SIG-M5 treated with dmso at 0.1 percent for 504 hours (cell line): ENCODE measurements around the gene CRADD.

Source experiments
- DNase-seq: peaks from one replicate; lab custom pipeline; 2025; ENCODE audit not compliant: unreplicated experiment; lab: John Stamatoyannopoulos, UW

CRADD gene

DNA sequence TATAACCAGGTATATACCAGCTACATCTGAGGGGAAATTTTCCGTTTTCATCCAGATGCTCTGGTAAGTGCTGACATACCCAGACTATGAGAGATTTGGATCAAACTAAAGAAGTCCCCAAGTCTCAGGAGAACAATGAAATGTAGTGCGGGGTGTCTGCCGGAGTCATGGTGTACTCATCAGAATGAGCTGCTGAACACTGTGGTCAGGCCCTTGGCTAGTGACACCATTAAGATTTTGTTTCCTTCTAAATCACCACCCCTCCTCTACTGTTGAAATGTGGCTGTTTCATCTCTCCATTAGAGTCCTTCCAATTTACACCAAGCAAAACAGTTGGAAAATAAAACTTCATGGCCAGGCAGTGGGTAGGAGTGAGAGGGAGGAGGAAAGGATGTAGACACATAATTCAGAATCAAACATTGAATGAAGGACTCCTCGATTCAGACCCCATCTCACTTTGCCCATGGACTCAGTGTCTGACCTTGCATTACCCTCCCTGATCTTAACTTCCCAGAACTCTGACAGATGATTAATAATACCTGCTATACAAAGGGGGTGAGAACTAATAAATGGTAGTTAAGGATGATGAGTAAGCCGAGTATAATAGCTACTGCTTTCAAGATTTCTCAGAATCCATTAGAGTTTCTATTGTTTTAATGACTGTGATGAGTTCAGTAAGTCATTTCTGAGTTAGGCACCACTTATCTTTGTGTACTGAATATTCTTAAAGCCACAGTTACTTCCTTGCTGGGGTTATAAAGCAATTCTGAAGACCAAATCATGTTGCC is 127.4 kb downstream of the CRADD start:
- no peak for DNase-seq

DNA sequence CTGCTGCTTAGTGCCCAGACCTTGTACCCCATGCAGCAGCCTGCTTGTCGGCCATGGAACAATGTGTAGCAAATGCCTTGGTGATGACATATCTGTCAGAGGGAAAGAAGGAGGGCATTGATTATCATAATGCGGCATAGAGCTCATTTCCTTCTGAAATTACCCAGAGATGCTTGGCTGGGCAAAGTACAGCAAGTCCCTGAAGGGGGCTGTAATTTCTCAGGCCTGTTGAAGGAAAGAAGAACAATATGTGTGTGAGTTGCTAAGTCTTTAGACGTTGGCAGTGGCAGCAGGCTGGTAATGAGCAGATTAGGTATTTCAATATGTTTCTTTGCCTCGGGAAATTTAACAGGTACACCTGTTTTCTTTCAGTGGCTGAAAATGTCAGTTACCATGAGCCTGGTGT is 128.6 kb downstream of the CRADD start:
- no peak for DNase-seq

DNA sequence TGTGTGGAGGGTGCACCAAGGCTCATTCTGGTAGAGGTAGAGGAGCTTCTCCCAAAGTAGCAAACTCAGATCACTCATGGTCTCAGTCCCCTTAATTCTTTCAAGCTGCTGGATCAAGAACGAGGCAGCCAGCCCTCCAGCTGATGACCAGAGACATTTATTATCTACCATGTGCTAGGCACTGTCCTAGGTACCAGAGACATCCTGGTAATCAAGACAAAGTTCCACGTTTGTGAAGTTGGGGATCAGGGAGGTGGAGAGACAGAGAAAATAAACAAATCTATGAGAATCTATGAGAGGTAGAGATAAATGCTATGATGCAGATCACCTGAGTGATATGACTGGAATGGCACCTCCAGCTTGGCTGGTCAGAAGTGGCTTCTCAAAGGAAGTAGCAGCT is 130.2 kb downstream of the CRADD start:
- no peak for DNase-seq

DNA sequence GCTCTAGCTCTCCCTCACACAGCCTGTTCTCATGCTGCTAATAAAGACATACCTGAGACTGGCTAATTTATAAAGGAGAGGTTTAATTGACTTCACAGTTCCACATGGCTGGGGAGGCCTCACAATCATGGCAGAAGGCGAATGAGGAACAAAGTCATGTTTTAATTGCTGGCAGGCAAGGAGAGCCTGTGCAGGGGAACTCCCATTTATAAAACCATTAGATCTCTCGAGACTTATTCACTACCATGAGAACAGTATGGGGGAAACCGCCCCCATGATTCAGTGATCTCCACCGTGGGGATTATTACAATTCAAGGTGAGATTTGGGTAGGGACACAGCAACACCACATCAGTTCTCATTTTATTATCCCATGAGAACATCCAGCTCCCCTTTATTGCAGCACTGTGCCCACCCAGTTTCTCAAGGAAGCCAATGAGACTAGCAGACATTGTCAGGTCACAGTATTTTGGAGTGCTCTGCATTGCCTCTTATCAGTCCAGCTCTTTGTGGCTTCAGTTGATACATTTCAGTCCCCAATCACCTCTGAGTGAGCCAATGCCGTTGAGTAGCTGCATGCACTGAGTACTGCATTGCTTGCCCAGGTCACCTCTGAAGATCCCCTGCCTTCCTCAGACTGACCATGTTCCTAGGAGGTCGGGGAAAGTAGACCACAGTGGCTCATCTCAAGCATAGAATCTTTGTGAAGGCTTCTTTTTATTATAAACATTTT is 131.2 kb downstream of the CRADD start:
- no peak for DNase-seq

DNA sequence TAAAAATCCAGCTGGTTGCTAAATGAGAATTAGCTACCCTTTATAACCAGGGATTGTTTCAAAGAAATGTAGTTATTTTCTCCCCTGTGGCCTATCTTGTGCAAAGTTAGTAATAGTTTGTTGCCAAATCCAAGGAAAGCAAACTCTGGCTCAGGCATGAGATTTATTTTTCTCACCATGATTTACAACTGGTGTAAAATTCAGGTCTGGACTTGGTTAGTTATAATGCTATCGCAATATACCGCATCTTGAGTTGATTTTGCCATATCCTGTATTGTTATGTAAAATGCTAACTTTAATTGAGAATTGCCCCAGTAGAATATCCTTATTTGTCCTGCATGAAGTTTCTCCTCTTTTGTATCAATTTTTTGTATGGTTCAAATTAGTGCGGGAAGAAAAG is 135.5 kb downstream of the CRADD start:
- DNase-seq: no peak

DNA sequence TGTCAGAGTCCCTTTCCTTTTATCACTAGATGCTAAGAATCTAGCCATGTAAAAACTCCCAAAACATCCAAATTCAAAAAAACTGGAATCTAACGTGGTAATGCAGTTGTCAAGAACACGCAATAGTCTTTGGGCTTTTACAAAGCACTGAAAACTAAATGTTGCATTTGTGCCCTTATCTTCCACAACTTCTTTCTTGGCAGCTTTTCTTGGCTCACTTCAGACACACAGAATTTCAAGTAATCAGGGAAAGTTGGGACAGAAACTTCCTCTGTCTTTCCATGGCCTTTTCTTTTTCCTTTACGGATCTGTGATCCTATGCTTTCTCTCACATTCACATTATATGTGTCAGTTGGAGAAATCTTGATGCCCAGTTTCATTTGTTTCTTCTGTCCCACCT is 136.0 kb downstream of the CRADD start:
- no peak for DNase-seq

DNA sequence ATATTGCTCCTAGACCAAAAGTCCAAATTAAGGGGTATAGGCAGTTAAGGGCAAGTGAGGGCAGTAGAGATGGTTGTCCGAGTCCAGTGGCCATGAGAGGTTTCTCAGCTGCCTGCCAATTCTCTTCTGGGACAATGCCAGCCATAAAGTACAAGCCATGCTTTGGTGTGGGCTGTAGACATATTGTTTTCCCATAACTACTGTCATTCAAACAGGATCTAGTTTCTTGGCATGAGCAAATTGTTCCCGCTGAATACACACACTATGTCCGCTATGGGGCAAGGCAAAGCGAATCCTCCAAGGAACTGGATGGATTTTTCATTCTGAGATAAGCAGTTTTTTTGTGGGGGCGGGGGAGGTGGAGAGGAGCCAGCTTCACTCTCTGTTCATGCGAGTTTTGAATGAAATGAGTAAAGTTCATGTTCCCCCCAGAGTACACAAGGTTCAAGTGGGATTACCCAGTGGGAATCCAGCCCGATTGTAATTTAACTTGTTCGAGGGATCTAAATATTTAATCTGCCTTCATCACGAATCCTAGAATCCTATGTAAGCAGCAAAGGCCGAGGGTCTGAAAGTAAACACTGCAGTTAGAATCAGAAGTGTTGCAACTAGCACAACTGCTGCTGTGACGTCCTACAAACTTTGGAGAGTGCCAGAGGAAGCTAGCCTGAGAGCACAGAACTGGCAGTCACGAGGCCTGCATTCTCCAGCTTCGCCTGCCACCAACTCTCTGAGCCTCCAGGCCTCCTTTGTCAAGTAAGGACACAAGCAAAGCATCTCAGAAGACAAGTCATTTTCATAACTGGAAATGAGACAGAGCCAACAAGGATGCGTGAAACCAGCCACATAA is 137.0 kb downstream of the CRADD start:
- no peak for DNase-seq

DNA sequence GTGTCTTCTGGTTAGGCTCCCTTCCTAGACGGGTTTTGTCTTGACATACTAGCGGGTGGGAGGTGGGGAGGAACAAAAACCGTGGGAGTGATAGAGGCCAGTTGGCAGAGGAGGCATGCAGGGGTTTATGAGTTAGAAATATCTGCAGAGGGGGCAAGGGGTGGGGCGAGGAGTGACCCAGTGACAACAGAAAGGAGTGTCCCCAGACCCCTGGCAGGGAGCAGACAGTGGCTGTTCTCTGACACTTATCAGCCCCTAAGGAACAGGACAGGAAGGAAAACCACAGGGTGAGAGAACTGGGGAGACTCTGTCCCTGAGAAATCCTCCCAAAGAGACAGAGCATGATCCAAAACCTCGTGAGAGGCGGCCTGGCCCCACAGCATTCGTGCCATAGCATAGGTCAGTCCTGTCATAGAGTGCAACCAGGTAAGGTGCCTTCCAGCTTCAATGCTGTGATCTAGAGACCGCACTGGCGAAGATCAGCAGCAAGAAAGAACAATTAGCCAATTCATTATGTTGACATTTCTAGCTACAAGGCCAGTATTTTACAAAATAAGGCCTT is 141.4 kb downstream of the CRADD start:
- DNase-seq: no peak

DNA sequence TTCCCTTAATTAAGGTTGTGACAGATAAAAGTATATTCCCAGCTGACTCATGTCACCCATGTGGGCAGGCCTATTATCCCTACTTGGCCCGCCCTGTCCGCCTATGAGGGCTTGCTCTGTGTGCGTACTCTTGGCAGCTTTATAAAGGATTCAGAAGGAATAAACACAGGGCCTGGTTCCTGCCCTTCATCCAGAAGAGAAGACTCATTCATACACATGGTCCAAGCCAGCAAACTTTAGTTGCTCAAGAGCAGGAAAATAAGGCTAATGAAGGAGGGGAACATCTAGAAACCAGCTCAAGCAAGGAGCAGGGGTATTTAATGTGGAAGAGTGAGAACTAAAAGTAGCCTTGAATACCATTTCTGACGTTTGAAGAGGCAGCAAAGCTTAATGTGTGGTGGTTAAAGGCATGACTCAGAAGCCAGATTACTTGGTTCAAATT is 141.9 kb downstream of the CRADD start:
- no peak for DNase-seq

DNA sequence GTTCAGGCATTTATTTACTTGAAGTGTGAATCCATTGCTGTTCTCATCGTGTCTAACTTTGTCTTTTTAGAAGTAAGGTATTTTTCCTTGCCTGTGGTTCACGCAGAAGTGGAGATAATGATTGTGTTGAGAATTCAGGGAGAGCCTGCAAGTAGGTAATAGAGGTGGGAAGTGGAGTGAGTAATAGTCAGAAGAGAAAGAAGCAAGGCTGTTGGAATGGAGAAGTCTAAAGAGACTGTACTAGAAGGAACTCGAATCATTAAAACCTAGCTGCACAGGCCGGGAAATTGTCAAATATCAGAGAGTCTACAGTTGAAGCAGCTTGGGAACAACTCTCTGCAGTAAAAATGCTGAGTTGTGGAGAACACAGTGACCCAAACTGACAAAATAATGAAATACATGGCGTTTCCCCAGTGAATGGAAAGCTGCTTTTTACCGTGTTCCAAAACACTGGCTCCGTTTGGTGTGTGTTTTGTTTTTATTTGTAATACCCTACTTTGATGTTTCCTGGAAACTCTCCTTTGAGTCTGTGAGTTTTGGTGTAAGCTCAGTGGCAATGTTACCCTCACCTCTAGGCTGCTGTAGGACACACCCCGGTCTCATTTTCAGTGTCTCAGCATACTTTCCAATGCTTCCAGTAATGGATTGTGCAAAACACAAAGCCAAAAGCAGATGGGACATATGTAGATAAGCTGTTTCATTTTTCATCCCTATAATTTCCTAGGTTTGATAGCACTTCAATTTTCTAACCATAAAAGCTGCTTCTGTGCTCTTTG is 146.6 kb downstream of the CRADD start:
- DNase-seq: no peak

DNA sequence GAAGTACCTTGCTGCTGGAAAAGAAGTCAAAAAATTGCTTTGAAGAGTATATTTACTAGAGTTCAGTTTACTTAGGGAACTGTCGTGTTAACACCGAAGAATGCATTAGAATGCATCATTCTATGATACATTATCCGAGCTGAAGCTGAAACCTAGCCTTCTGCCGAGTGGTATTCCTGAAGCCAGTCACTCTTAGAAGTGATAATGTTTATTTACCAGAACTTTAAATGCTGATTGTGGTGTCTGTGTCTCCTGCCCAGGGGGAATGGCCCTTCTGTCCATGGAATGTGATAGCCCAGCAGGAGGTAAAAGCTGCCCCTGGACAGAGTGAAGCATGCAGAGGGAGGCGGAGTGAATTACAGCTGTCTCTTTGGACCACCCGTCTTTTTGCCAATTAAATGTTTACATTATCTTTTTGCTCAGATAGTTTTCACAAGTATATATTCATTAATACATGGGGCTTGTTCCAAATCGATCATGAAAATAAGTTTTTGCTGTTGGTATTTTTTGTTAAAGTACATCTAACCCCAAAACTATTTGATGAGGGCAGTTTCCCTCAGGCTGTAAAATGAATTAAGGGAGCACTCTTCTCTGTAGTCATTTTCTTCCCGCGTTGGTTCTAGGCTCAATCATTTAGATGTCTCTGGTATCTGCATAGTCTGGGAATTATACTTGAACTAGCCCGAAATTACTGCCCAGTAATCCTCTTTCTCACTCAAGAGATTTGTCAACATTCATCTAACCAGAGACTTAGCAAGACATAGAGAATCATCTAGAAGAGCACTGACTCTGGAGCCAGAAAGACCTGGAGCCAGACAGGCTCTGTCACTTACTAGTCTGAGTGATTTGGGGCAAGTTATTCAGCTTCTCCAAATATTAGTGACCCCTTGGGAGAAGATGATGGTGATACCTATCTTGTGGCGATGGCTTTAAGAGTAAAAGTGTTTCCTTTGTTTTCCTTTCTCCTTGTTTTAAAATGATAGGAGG is 147.6 kb downstream of the CRADD start:
- DNase-seq: no peak

DNA sequence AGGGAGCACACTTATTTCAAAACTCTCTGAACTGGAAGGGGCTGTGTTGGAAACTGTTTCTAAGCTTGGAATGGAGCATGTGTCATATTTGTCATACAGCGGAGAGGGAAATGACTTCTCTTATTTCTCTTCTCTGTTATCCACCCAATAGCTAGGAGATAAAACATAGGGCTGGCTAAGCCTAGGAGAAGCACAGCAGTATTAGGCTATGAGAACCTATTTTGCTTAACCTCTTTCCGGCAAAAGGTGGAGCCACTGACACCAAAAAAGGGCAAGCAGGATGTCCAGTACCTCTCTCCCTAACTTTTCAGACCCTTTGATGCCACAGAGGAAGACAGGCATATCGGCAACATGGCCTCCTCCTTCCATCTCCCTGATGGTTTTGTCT is 148.3 kb downstream of the CRADD start:
- DNase-seq: no peak

DNA sequence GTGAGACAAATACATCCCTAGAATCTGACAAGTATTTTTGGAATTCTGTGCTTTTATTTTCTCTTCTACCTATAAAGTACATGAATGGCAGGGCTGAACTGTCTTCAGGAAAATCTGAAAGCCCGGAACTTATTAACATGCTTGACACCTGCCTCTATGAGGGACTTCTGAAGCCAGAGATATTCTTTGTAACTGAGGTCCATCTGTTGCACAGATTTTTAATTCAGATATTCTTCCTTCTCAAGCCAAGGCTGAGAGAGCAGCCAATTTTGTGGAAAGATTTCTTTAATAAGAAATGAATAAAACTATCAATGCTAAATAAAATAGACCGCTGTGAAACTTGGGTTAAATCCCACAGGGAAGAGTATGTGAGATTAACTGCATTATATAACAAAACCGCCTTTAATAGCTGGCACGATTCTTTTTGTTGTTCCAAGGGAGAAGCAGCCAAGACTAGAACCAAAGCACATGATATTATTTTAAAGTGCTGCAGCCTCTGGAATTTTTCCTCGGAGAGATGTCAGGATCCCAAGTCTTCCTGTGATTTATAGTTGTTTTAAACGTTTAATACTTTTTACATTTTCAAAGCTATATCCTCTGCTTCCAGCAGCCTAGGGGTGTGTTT is 148.9 kb downstream of the CRADD start:
- no peak for DNase-seq

DNA sequence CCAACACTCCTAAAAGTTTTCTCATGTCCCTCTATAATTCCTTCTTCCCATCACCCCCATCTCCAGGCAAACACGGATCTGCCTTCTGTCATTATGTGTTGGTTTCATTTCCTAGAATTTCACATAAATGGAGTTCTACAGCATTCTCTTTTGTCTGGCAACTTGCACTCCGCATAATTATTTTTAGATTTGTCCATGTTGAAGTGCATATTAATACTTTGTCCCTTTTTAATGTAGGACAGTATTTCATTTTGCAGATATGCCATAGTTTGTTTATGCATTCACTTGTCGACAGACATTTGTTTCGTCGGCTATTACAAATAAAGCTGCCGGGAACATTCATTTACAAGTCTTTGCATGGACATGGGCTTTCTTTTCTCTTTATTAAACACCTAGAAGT is 150.0 kb downstream of the CRADD start:
- DNase-seq: no peak

DNA sequence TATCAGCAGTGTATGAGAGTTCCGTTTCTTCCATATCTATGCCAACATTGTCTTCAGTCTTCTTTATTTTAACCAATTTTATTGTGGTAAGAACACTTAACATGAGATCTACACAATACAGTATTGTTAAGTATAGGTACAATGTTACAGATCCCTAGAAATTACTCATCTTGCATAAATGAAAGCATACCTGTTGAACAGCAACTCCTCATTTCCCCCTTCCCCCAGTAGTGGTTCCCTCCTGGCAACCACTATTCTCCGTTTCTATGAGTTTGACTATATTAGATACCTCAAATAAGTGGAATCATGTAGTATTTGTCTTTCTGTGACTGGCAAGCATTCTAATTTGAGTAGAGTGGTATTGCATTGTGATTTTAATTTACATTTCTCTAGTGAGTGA is 150.5 kb downstream of the CRADD start:
- DNase-seq: no peak

DNA sequence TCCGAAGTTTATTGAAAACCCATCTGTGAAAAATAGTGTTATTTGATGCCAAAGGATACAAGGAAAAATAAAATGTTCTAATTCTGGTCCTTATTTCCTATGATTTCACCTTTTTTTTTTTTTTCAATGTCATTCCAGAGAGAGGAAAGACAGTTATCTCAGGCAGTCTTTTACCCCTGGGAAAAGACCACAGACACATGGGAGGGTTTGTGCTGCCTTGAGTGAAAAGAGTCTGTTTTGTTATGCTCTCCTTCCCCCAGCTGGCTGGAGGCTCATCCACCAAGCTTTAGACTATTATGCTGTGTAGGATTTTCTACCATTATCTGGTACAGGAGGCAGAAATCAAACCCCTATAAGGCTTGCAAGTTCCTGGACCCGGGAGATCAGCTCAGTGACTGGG is 151.8 kb downstream of the CRADD start:
- no peak for DNase-seq

DNA sequence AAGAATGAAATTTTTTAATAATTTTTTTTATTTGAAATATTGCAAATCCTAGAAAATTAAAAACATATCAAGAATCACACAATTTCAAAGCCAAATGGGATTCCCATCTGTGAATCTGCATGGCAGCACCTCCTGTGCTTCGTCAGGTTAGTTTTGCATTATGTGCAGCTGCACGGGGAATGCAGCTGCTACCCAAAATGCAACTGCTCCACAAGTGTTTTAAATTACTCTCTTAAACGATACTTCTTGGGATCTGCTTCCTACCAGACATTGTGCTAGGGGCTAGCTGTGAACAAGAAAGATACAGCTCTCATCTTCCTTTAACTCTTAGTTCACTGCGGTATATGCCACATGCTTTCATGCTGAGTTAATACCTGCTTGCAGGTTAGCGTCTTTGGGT is 154.2 kb downstream of the CRADD start:
- DNase-seq: no peak

DNA sequence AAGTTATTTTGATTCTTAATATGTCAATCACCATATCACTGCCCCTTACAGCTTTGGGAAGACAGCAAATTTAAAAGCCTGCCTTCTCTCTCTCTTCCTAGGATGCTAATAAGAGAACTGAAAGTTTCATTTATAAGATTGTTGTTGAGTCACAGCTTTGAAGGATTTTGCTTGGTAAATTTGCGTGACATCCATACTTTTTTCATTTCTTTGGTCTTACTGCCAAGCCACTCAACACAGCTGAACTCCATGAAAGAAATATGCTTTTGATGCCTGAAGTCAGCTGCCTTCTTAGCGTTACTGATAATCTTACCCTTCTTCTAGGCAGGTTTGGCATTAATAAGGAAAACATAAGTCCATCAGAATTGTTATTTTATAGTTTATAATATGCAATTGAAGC is 155.0 kb downstream of the CRADD start:
- DNase-seq: no peak

DNA sequence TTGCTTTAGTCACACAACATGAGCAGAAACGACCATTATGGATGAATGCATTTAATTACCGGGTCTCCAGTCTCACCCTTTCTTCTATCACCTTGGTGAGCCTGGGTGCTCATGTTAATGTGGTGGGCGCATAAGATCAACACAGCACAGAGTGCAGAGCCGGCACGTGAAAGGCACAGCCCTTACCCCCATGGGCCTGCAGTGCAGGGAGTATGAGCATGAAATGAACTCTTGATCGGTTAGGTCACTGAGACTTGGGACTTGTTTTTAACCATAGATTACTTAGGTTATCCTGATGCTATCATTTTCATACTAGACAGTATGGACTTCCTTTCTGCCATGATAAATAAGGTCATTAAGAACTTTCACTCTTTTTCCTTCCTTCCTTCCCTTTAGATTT is 156.8 kb downstream of the CRADD start:
- no peak for DNase-seq
